Heart right ventricle (tissue), 16 donors: ENCODE results near the gene COMMD3. TPM values are rescaled to one million over a fixed set of nuclear protein-coding genes. Genes with fewer than 3 reads are reported as not detected.

Source experiments
- ATAC-seq, 8 donors: fragments of 200-7000 bp; cut with Tn5 transposase; one replicate each; pipeline ENCODE4 v1.9.1; 2020; ENCODE audit warnings: mild to moderate bottlenecking in 8 of 8, moderate library complexity in 8 of 8, moderate number of reproducible peaks in 1 of 8
- DNase-seq, 2 donors: peaks; one replicate each; pipeline ENCODE4 v3.0.0-alpha.2; 2020
- H3K27ac ChIP-seq, 10 donors: fragments of 200-600 bp; sonication (generic) in 2 of 10; one replicate each; pipeline versions ENCODE4 v1.5.0 to v1.8.0; 2020 to 2022; ENCODE audit warnings: mild to moderate bottlenecking in 3 of 10
- H3K27me3 ChIP-seq, 7 donors: fragments of 200-600 bp; one replicate each; pipeline ENCODE4 v1.8.0; 2021 to 2022; ENCODE audit warnings: mild to moderate bottlenecking in 2 of 7
- H3K36me3 ChIP-seq, 9 donors: fragments of 200-600 bp; sonication (generic) in 1 of 9; one replicate each; pipeline versions ENCODE4 v1.5.0 to v1.8.0; 2020 to 2022; ENCODE audit warnings: mild to moderate bottlenecking in 2 of 9
- H3K4me1 ChIP-seq, 9 donors: fragments of 200-600 bp; sonication (generic) in 1 of 9; one replicate each; pipeline versions ENCODE4 v1.5.0 to v1.8.0; 2020 to 2022; ENCODE audit warnings: mild to moderate bottlenecking in 4 of 9
- H3K4me3 ChIP-seq, 10 donors: fragments of 200-600 bp; sonication (generic) in 2 of 10; one replicate each; pipeline versions ENCODE4 v1.5.0 to v1.8.0; 2020 to 2022; ENCODE audit warnings: mild to moderate bottlenecking in 7 of 10, moderate library complexity in 2 of 10
- H3K9me3 ChIP-seq, 11 donors: fragments of 200-600 bp in 10 of 11; sonication (generic) in 2 of 11; one replicate each; pipeline versions ENCODE4 v1.5.0 to v1.8.0; 2013 to 2022; ENCODE audit warnings: mild to moderate bottlenecking in 2 of 11, control low read depth in 1 of 11, moderate library complexity in 1 of 11
- WGBS, 2 donors: extraction: QIAGEN DNeasy Blood & Tissue Kit; methylation state at CpG; one replicate each; pipeline ENCODE4 v1.1.7; 2013; ENCODE audit warnings: inconsistent platforms in 1 of 2; 5-methylcytosine and 5-hydroxymethylcytosine counted together
- intact Hi-C, 10 donors: fragments of 100-400 bp; cut with DNase I; formaldehyde crosslinking; loops; one replicate each; pipeline versions ENCODE4 v1.11.1 to v1.14.2; 2022
- polyA plus RNA-seq, 2 donors: library from polyadenylated mRNA; stranded (reverse); fragments of 200-250 nt; gene quantifications; one replicate each; pipeline ENCODE4 v1.2.3, GENCODE V29; 2013
- total RNA-seq, 10 donors: library from RNA; stranded (reverse); fragmentation: NEBNext Ultra II Directional in 3 of 10; extraction: Animal tissue kit (Norgen Biotek cat#: 25700) in 3 of 10; gene quantifications; one replicate each; pipeline versions ENCODE4 v1.2.1 to v1.2.4, GENCODE V29; 2021 to 2023
- TF ChIP-seq, protein P1 (sequence below), 9 donors: fragments of 200-600 bp; sonication (generic) in 2 of 9; IDR thresholded peaks; one replicate each; pipeline versions ENCODE4 v1.5.0 to v1.8.0; 2021 to 2022; ENCODE audit warnings: antibody characterized with exemption in 9 of 9, mild to moderate bottlenecking in 5 of 9, moderate library complexity in 1 of 9
- donor health status: Arrhythmogenic right ventricular cardiomyopathy.
- donor health status: ischemic (EF 13 %, LVEDD 7.1; RV severe dilation, severe dysfunction).
- donor health status: healthy with polysubstance abuse.
- donor health status: DM: no; HTN: yes; CAD: no.
- donor health status: DM: no; HTN: no; CAD: no.
- donor health status: ischemic (EF 25% LVEDD 6.9; RV normal size, moderate dysfunction).
- donor health status: ischemic (EF 25% LVEDD 5.7; RV mildly dilated, moderate dysfunction).
- donor health status: healthy.
- donor health status: DM: yes; HTN: yes; CAD: no.
- donor health status: Ischemic cardiomyopathy.
- donor health status: ischemic (EF 35%, LVEDD 5.7; RV mildly dilated, moderate dysfunction).
- donor health status: nonischemic (EF 11% LVEDD 7.7; RV severe dilation, severe dysfunction).
- donor health status: DM: yes; HTN: yes; CAD: no.
- donor health status: PGD.
- donor health status: ischemic (EF 29% LVEDD 5.4; RV normal size, mild dysfunction).
- donor health status: nonischemic (EF 23%, LVEDD 6.1; RV moderate dilation, normal function).

Gene COMMD3
- total and polyA plus RNA-seq, 12 donors = 62.2 to 95.0 (median 80.6) TPM

DNA sequence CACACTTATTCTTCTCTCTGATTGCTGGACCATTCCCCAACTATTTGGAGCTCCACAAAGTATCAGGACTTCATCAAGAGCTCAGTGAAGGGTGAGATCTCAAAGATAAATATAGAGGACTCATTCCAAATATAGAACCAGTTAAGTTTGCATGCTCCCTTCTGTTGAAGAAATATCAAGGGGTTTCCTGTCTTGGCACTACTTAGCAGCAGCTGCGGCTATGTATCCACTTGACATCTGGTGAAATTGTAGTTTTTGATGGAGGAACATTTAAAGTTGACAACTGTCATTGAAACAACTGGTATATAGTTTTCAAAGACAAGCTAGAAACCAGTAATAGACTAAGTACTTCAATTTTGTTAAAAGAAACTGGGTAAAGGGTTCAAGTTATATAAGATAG is 28.1 kb downstream of the COMMD3 start:
- H3K9me3 ChIP-seq = no peaks in the 10 kb centered on the region
- H3K4me3 ChIP-seq = no peak overlapping the region
- peaks cover 10 to 94% (median 87%) of the 10 kb centered on the region in 7 donors for H3K27me3 ChIP-seq
- intact Hi-C loops = loop anchor here in 6 of 10 donors (5.0 to 10.0 kb wide), 5 partner anchors 91 to 643 kb away; partner anchors contain the start of gene PIP4K2A (in 2 of the 6)
- TF ChIP-seq, protein P1, sequence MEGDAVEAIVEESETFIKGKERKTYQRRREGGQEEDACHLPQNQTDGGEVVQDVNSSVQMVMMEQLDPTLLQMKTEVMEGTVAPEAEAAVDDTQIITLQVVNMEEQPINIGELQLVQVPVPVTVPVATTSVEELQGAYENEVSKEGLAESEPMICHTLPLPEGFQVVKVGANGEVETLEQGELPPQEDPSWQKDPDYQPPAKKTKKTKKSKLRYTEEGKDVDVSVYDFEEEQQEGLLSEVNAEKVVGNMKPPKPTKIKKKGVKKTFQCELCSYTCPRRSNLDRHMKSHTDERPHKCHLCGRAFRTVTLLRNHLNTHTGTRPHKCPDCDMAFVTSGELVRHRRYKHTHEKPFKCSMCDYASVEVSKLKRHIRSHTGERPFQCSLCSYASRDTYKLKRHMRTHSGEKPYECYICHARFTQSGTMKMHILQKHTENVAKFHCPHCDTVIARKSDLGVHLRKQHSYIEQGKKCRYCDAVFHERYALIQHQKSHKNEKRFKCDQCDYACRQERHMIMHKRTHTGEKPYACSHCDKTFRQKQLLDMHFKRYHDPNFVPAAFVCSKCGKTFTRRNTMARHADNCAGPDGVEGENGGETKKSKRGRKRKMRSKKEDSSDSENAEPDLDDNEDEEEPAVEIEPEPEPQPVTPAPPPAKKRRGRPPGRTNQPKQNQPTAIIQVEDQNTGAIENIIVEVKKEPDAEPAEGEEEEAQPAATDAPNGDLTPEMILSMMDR (IDR thresholded peaks at IDR 0.05) = no peak
- no peaks in the 10 kb centered on the region for H3K36me3 ChIP-seq
- no peak overlapping the region for H3K27ac ChIP-seq
- no peak for DNase-seq
- 3 to 18% methylated on average over 1 of the region's 1 CpG for WGBS, 2 donors
- ATAC-seq = no peak
- H3K4me1 ChIP-seq = peaks cover 0 to 27% (median 12%) of the 10 kb centered on the region in 9 donors

GRCh38 chr10:22344781-22345300 is 28.7 kb downstream of the COMMD3 start:
- no peak overlapping the region for H3K27ac ChIP-seq
- intact Hi-C loops = loop anchor here in 6 of 10 donors (5.0 to 10.0 kb wide), 5 partner anchors 90 to 642 kb away; partner anchors contain the start of gene PIP4K2A (in 2 of the 6)
- DNase-seq (no peak), ATAC-seq (no peak)
- no peaks in the 10 kb centered on the region for H3K9me3 ChIP-seq
- H3K4me3 ChIP-seq = peak overlapping the region in 8 of 10 donors; percentile 4 to 49 (median 18)
- H3K4me1 ChIP-seq = peaks cover 0 to 23% (median 9%) of the 10 kb centered on the region in 9 donors
- TF ChIP-seq, protein P1 (IDR thresholded peaks at IDR 0.05) = no peak
- WGBS, 2 donors = 6 to 7% methylated on average over 26 of the region's 26 CpGs
- H3K27me3 ChIP-seq = peaks cover 10 to 94% (median 87%) of the 10 kb centered on the region in 7 donors
- no peaks in the 10 kb centered on the region for H3K36me3 ChIP-seq

- peaks cover 0 to 20% (median 7%) of the 10 kb centered on the region in 9 donors for H3K4me1 ChIP-seq
- H3K36me3 ChIP-seq = no peaks in the 10 kb centered on the region
- DNase-seq (peak in 1 of 2 donors; percentile 48), ATAC-seq (no peak)
- intact Hi-C loops = loop anchor here in 5 of 10 donors (10.0 kb wide), 3 partner anchors 89 to 369 kb away; partner anchors contain the start of gene PIP4K2A (in 2 of the 5)
- H3K9me3 ChIP-seq = no peaks in the 10 kb centered on the region
- no peak within 1 kb of the TSS for H3K27ac ChIP-seq
- WGBS, 2 donors = 4 to 5% methylated on average over 83 of the region's 83 CpGs
- peaks cover 10 to 98% (median 87%) of the 10 kb centered on the region in 7 donors for H3K27me3 ChIP-seq
- H3K4me3 ChIP-seq = peak within 1 kb of the TSS in 9 of 10 donors; percentile 2 to 49 (median 16)
- TF ChIP-seq, protein P1 (IDR thresholded peaks at IDR 0.05) = peak in 1 of 9 donors; percentile 10
Measured at GRCh38 chr10:22345301-22346095, 29.3 kb downstream of the COMMD3 start, which contains the start of gene SPAG6. TSS of gene SPAG6 (plus strand) at chr10:22345496. CDS start at chr10:22345612, 116 bp downstream.

- H3K4me1 ChIP-seq = peaks cover 0 to 18% (median 5%) of the 10 kb centered on the region in 9 donors
- H3K27ac ChIP-seq = no peak overlapping the region
- peaks cover 10 to 98% (median 85%) of the 10 kb centered on the region in 7 donors for H3K27me3 ChIP-seq
- DNase-seq (no peak), ATAC-seq (no peak)
- TF ChIP-seq, protein P1 (IDR thresholded peaks at IDR 0.05) = no peak
- H3K9me3 ChIP-seq = no peaks in the 10 kb centered on the region
- no peaks in the 10 kb centered on the region for H3K36me3 ChIP-seq
- 22 to 32% methylated on average over 8 of the region's 8 CpGs for WGBS, 2 donors
- H3K4me3 ChIP-seq = no peak overlapping the region
- intact Hi-C loops = loop anchor here in 5 of 10 donors (10.0 kb wide), 3 partner anchors 89 to 369 kb away; partner anchors contain the start of gene PIP4K2A (in 2 of the 5)
Measured at GRCh38 chr10:22346096-22346661, 30.0 kb downstream of the COMMD3 start.
